Stimulated activated CD8-positive, alpha-beta memory T cell treated with anti-CD3 and anti-CD28 coated beads, Interleukin-4, amount 100 ng/mL, for 1 hour (primary cell): ENCODE data around the gene UST.
A peak's percentile ranks its signal among the peaks of the same experiment; 100 is the strongest.
"Not testable (repeated sequence)": the region's sequence is repeated elsewhere in the genome, so short reads cannot be mapped to it uniquely, and the experiment has no call there.

Source experiments
- DNase-seq, 2 donors: peaks; one replicate each; pipeline ENCODE4 v3.0.0-alpha.2; 2020; ENCODE audit warnings: low read depth in 2 of 2, low spot score in 1 of 2

The UST gene

GRCh38 chr6:149079911-149080491 is 333.2 kb downstream of the UST start:
- no peak for DNase-seq

- no peak for DNase-seq
These were observed 333.7 kb downstream of the UST start for GRCh38 chr6:149080511-149080910.

GRCh38 chr6:149081281-149081680 is 334.5 kb downstream of the UST start:
- no peak for DNase-seq

- peak; percentile 67 to 74 for DNase-seq
These were observed 335.5 kb downstream of the UST start for GRCh38 chr6:149082320-149082719.

- no peak for DNase-seq
These were observed 337.2 kb downstream of the UST start for GRCh38 chr6:149084026-149084425.

GRCh38 chr6:149084808-149085556 is 338.2 kb downstream of the UST start:
- no peak for DNase-seq

- no peak for DNase-seq
These were observed 338.7 kb downstream of the UST start for GRCh38 chr6:149085557-149085938.

GRCh38 chr6:149086363-149086762 is 339.5 kb downstream of the UST start:
- no peak for DNase-seq

- DNase-seq = no peak
These were observed 341.1 kb downstream of the UST start for GRCh38 chr6:149087898-149088297.

GRCh38 chr6:149088361-149088760 is 341.5 kb downstream of the UST start:
- DNase-seq = no peak

GRCh38 chr6:149089510-149089909 is 342.7 kb downstream of the UST start:
- no peak for DNase-seq

- DNase-seq = no peak
These were observed 344.1 kb downstream of the UST start for GRCh38 chr6:149090937-149091336.

- no peak for DNase-seq
These were observed 346.8 kb downstream of the UST start for GRCh38 chr6:149093643-149094042.

- DNase-seq = no peak
These were observed 347.3 kb downstream of the UST start for GRCh38 chr6:149094156-149094555.

GRCh38 chr6:149094934-149095351 is 348.1 kb downstream of the UST start:
- no peak for DNase-seq

GRCh38 chr6:149095842-149096241 is 349.0 kb downstream of the UST start:
- DNase-seq = no peak

GRCh38 chr6:149097794-149098193 is 351.0 kb downstream of the UST start:
- DNase-seq = no peak

- DNase-seq = no peak
These were observed 352.0 kb downstream of the UST start for GRCh38 chr6:149098700-149099276.

GRCh38 chr6:149102324-149102723 is 355.5 kb downstream of the UST start:
- no peak for DNase-seq

GRCh38 chr6:149103950-149104349 is 357.1 kb downstream of the UST start:
- not testable (repeated sequence) for DNase-seq

GRCh38 chr6:149107520-149107919 is 360.7 kb downstream of the UST start:
- DNase-seq = no peak

- DNase-seq = no peak
These were observed 361.4 kb downstream of the UST start for GRCh38 chr6:149108038-149108748.
